Osteocyte (in vitro differentiated cells): ENCODE data around the gene MIOX. TPM values are rescaled to one million over a fixed set of nuclear protein-coding genes. Genes with fewer than 3 reads are reported as not detected.

Source experiments
- DNase-seq: peaks from one replicate; pipeline ENCODE4 v3.0.0; 2021; ENCODE audit warnings: mixed read lengths; ENCODE audit not compliant: unreplicated experiment; ENCODE audit errors: extremely low spot score
- H3K27ac Mint-ChIP-seq: one replicate; pipeline ENCODE4 v1.8.0; 2021; ENCODE audit warnings: mild to moderate bottlenecking, mixed read lengths; ENCODE audit not compliant: unreplicated experiment
- H3K27me3 Mint-ChIP-seq: one replicate; pipeline ENCODE4 v1.8.0; 2021; ENCODE audit warnings: mixed read lengths; ENCODE audit not compliant: unreplicated experiment
- H3K36me3 Mint-ChIP-seq: one replicate; pipeline ENCODE4 v1.8.0; 2021; ENCODE audit warnings: mixed read lengths; ENCODE audit not compliant: unreplicated experiment
- H3K4me1 Mint-ChIP-seq: one replicate; pipeline ENCODE4 v1.8.0; 2021; ENCODE audit warnings: mixed read lengths; ENCODE audit not compliant: unreplicated experiment
- H3K4me3 Mint-ChIP-seq: one replicate; pipeline ENCODE4 v1.8.0; 2021; ENCODE audit warnings: mild to moderate bottlenecking, moderate library complexity, mixed read lengths; ENCODE audit not compliant: unreplicated experiment
- H3K9me3 Mint-ChIP-seq: one replicate; pipeline ENCODE4 v1.8.0; 2021; ENCODE audit warnings: mixed read lengths; ENCODE audit not compliant: unreplicated experiment
- total RNA-seq: library from RNA; stranded (reverse); gene quantifications from 2 replicates; pipeline ENCODE4 v1.2.1, GENCODE V29; 2021
- TF ChIP-seq, protein P1 (sequence below): fragments of 200-600 bp; sonication (generic); IDR thresholded peaks from 2 replicates; pipeline ENCODE4 v1.5.0; 2021; ENCODE audit warnings: antibody characterized with exemption, mild to moderate bottlenecking, moderate library complexity

Gene MIOX
- total RNA-seq, 1 donor from 2014 or later = 1.5 TPM

DNA sequence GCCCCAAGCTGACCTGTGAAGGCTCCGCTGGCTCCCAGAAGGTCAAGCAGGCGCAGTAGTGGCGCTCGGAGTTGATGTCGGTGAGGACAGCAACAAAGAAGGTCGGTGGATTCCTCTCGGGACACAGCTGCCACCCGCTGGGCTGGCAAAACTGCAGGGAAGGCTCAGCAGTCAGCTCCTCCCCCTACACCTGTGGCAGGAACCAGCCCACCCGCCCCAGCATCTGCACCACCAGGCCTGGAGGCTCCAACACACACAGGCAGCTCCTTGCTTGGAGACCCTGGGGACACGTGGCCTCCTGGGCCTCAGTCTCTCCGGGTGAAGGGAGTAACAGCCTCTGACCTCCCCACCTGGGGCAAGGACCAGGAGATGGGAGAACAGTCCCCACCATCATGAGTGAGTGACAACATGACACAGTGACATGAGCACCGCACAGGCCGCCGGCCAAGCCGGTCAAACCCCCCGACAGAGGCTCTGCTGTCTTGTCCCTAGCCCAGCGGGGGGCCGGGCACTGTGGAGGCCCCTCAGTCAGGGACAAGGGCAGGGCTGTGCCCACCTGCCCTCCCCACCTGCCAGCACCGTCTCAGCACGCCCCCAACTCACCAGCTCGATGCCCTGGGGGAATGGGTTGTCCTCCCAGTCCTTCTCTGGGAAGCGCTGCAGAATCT is 18.8 kb upstream of the MIOX start:
- no peaks in the 10 kb centered on the region for H3K27me3 Mint-ChIP-seq
- no peak overlapping the region for H3K27ac Mint-ChIP-seq
- peaks cover 23% of the 10 kb centered on the region for H3K36me3 Mint-ChIP-seq
- no peak overlapping the region for H3K4me3 Mint-ChIP-seq
- peaks cover 19% of the 10 kb centered on the region for H3K4me1 Mint-ChIP-seq
- H3K9me3 Mint-ChIP-seq = no peaks in the 10 kb centered on the region
- no peak for DNase-seq
- TF ChIP-seq, protein P1, sequence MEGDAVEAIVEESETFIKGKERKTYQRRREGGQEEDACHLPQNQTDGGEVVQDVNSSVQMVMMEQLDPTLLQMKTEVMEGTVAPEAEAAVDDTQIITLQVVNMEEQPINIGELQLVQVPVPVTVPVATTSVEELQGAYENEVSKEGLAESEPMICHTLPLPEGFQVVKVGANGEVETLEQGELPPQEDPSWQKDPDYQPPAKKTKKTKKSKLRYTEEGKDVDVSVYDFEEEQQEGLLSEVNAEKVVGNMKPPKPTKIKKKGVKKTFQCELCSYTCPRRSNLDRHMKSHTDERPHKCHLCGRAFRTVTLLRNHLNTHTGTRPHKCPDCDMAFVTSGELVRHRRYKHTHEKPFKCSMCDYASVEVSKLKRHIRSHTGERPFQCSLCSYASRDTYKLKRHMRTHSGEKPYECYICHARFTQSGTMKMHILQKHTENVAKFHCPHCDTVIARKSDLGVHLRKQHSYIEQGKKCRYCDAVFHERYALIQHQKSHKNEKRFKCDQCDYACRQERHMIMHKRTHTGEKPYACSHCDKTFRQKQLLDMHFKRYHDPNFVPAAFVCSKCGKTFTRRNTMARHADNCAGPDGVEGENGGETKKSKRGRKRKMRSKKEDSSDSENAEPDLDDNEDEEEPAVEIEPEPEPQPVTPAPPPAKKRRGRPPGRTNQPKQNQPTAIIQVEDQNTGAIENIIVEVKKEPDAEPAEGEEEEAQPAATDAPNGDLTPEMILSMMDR = no peak

DNA sequence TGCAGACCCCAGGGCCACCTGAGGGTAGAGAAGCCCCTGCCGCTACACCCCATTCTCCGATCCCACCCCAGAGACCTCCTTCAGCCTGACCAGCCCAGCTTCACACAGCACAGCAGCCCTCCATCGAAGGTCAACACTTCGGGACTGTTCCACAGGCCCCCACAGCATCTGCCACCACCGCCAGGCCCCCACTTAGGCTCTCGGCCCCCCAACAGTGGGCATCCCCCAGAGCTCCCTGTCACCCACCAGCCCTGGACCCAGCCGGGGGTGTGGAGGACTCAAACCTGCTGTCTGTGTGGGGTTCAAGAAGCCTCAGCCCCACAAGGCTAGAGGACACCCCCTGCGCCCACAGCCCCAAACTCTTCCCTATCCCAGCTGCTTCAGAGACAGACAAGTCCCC is 18.0 kb upstream of the MIOX start:
- Mint-ChIP-seq H3K9me3 (no peaks in the 10 kb centered on the region), H3K36me3 (peaks cover 16% of the 10 kb centered on the region), H3K4me1 (peaks cover 26% of the 10 kb centered on the region), H3K27me3 (no peaks in the 10 kb centered on the region), H3K4me3 (no peak overlapping the region), H3K27ac (no peak overlapping the region)
- TF ChIP-seq, protein P1 = no peak
- DNase-seq = no peak

DNA sequence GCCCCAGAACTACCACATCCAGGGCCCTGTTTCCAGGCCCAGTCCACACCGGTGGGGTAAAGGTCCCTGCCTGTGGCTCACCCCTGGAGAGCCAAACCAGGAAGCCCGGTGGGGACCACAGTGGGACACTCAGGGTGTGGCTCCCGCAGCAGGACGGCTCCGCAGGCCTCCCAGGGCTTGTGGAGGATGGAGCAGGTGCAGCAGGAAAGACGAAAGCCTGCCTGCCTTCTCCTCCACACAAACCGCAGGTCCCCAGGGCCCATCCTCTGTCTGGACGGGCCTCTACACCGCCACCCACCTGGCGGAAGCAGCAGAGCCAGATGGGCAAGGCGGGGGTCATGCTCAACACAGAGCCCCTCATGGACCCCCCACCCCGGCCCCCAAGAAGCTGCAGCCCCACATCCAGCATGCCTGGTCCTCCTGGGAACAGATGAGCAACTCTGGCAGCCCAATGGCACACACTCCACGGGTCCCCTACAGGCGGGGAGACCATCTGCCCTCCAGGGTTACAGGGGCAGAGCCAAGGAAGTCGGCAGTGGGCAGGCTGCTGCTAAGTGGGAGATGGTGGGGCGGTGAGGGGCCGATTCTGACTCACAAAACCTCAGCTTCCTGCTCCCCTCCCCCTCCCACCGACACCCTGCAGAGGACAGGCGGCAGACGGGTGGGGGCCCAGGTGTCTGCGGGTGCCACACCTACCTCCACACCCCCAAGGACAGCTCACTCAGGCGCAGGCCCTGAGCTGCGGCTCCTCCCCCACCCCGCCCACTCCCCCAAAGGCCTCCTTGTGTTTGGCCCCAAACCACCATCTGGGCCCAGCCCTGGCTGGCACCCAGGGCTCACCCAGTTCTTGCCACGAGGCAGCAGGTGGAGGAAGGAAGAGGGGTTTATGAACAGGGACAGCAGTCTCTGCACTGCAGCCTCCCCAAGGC is 17.0 kb upstream of the MIOX start:
- Mint-ChIP-seq H3K36me3 (peaks cover 13% of the 10 kb centered on the region), H3K4me3 (no peak overlapping the region)
- no peak for DNase-seq

DNA sequence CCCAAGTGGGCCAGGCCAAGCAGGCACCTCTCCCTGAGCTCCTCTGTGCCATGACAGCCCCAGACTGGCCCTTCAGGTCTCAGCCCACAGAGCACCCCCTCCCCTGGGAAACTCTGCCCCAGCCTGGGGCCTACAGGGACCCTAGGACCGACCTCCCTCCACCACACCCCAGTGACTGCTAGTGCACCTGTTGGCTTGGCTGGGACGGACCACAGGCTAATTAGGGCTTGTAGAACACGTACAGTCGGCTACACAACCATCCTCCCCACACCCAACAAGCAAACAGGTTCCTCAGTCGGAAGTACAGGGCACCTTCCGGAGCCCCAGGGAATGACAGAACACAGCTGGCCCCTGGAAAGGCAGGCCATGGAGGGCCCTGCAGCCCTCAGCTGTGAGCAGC is 16.2 kb upstream of the MIOX start:
- no peak overlapping the region for H3K27ac Mint-ChIP-seq

More for the DNA sequence above, 17.0 kb upstream of the MIOX start:
- no peaks in the 10 kb centered on the region for H3K9me3 Mint-ChIP-seq
- TF ChIP-seq, protein P1 = no peak
- H3K27me3 Mint-ChIP-seq = no peaks in the 10 kb centered on the region
- peaks cover 32% of the 10 kb centered on the region for H3K4me1 Mint-ChIP-seq
- H3K27ac Mint-ChIP-seq = no peak overlapping the region

More for the DNA sequence above, 16.2 kb upstream of the MIOX start:
- Mint-ChIP-seq H3K9me3 (no peaks in the 10 kb centered on the region), H3K27me3 (no peaks in the 10 kb centered on the region), H3K4me1 (peaks cover 36% of the 10 kb centered on the region), H3K4me3 (no peak overlapping the region), H3K36me3 (peaks cover 11% of the 10 kb centered on the region)
- TF ChIP-seq, protein P1 = no peak
- no peak for DNase-seq
